ENCODE measurements around the gene NELL2. TPM values are rescaled to one million over a fixed set of nuclear protein-coding genes. Genes with fewer than 3 reads are reported as not detected.

NELL2 gene
- total and polyA plus RNA-seq, 10 of the 15 experiments (the other 5 are each of a cell fraction or from before 2014, with no cell fraction given): 0.27 to 2.3 (median 0.76) TPM

GRCh38 chr12:44795970-44796369 lies 80.1 kb downstream of the NELL2 start:
- H2AFZ ChIP-seq (ENCODE audit: control insufficient read depth, low read depth, low read length): no peak overlapping the region
- no peak overlapping the region for H3K4me2 ChIP-seq (ENCODE audit: control insufficient read depth, insufficient read depth)
- ChIA-PET POLR2A (no interaction called here), RAD21 (ENCODE audit: unreplicated experiment) (interaction anchor here (1.1 kb wide), 1 partner anchor 22 kb away, joined by 3 read pairs; no protein-coding TSS in a partner anchor), SMC1A (ENCODE audit: uncharacterized antibody, unreplicated experiment) (no interaction called here), CTCF (interaction anchor here (0.9 to 1.0 kb wide), 3 partner anchors 16 to 781 kb away, joined by 3 to 5 read pairs (median 3); no protein-coding TSS in a partner anchor)
- FAIRE-seq (no peak), DNase-seq (ENCODE audit: low read depth, low spot score) (no peak), ATAC-seq (no peak)
- H4K20me1 ChIP-seq (ENCODE audit: control insufficient read depth, insufficient read depth): no peaks in the 10 kb centered on the region
- no peaks in the 10 kb centered on the region for H3K79me2 ChIP-seq (ENCODE audit: control insufficient read depth, insufficient read depth, low read length)
- no peaks in the 10 kb centered on the region for H3K4me1 ChIP-seq (ENCODE audit: control insufficient read depth, insufficient read depth, low read length)
- no TSS peak for BruUV-seq (replicated peaks)
- H3K9ac ChIP-seq (ENCODE audit: control insufficient read depth, insufficient read depth, low read length): no peak overlapping the region
- H3K4me3 ChIP-seq: no peak overlapping the region
- TF ChIP-seq ZNF274 (IDR thresholded peaks at IDR 0.05; ENCODE audit: insufficient read depth, insufficient read length): no peak
- no peak for TF ChIP-seq SMC3 (IDR thresholded peaks at IDR 0.05; ENCODE audit: borderline replicate concordance, low read length)
- TF ChIP-seq NFIC (IDR thresholded peaks at IDR 0.05; ENCODE audit: low read depth, low read length): no peak
- no peak for TF ChIP-seq CBX3 (IDR thresholded peaks at IDR 0.05; ENCODE audit: borderline replicate concordance, low read depth)
- no peak for TF ChIP-seq NFYA (IDR thresholded peaks at IDR 0.05; ENCODE audit: borderline replicate concordance, low read depth, low read length)
- no peak for TF ChIP-seq FOS (IDR thresholded peaks at IDR 0.05; ENCODE audit: borderline replicate concordance, extremely low read depth, insufficient read length)
- TF ChIP-seq ELK1 (IDR thresholded peaks at IDR 0.05; ENCODE audit: low read depth, low read length): no peak
- TF ChIP-seq ATF2 (IDR thresholded peaks at IDR 0.05; ENCODE audit: low read length): no peak
- no peak for TF ChIP-seq JUNB (IDR thresholded peaks at IDR 0.05)
- no peak for TF ChIP-seq IKZF2 (IDR thresholded peaks at IDR 0.05)
- TF ChIP-seq ZBTB40 (IDR thresholded peaks at IDR 0.05; ENCODE audit: borderline replicate concordance): no peak
- no peaks in the 10 kb centered on the region for H3K27me3 ChIP-seq (replicated peaks in 1 of 2; ENCODE audit: control insufficient read depth in 2 of 2, insufficient read depth in 2 of 2, low read length in 1 of 2)
- H3K36me3 ChIP-seq (ENCODE audit: control insufficient read depth in 2 of 2, insufficient read depth in 2 of 2, low read length in 1 of 2): no peaks in the 10 kb centered on the region
- intact Hi-C loops (cut with micrococcal nuclease; ENCODE audit: unreplicated experiment): no loop called here
- no peak overlapping the region for H3K27ac ChIP-seq (ENCODE audit: control insufficient read depth, insufficient read depth)
- in situ Hi-C loops (cut with MboI): no loop called here
- H3K9me3 ChIP-seq (replicated peaks; ENCODE audit: control insufficient read depth, insufficient read depth, low read length): no peaks in the 10 kb centered on the region
